NCI-H345 treated with DMSO at 0.1 percent for 48 hours (cell line): ENCODE results near the gene ADAMTSL2.

Source experiments
- DNase-seq: peaks from one replicate; lab custom pipeline; 2025; ENCODE audit not compliant: unreplicated experiment; lab: John Stamatoyannopoulos, UW

The ADAMTSL2 gene

DNA sequence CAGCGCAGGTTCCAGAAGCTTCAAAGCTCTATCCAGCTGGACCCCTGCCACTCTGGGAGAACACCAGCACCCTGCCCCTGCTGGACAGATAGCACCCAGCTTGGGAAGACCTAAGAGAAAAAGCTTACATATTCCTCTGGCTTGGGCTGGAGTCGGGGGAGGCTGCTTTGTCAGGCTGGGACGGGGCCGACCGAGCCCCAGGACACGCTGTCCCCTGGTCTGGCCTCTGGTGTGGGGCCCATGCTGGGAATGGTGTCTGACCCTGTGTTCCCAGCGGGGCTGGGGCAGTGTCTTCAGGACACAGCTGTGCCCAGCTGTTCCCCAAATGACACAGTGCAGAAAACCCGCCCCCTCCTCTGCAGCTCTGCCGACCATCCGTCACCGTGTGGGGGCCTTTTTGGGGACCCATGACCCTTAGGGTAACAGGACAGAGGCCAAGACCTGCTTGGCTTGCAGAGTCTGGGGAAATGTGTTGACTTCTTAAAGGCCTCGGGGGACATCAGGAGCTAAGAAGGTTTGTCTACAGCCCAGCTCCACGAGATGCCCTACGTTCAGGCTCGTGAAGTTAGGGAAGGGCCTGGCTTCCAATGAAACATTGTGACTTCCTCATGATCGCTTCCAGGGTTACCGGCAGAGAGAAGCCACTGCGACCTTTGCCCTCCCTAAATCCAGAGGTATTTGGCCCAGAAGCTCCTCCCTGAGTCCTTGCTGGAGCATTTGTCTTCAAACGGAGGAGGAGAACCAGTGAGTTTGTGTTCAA is 35.2 kb upstream of the ADAMTSL2 start:
- DNase-seq, result no peak

DNA sequence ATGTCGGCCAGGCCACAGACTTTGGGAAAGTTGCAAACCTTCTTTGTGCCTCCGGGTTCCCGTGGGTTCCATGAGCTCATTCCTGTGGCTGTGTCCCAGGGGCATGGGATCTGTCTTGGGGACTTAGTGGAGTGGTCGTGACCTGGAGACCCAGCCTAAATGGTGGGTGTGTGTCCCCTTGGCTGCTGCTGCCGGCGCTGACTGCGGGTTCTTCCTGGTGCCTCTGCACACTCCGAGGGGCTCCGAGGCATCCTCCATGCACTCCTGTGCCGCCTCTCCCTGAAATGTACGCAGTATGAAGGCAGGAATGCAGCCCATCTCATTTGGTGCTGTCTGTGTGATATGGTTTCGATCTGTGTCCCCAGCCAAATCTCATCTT is 34.6 kb upstream of the ADAMTSL2 start:
- DNase-seq, result no peak

DNA sequence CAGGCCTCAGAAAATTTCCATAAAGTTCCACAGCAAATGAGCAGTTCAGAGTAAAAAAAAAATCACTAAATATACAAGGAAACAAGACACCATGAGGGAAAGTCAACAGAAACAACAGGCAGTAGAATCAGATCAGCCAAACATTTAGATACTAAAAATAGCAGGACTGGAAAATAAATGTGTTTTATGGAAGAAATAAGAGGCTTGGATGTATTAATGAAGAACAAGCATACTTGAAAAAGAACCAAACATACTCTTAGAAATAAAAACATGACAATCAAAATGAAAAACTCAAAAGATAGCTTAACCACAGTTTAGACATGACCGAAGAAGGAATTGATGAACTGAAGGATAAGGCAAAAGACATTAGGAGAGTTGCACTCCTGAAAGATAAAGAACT is 32.4 kb upstream of the ADAMTSL2 start:
- DNase-seq, result no peak

GRCh38 chr9:133505186-133505830 is 29.2 kb upstream of the ADAMTSL2 start:
- no peak for DNase-seq

GRCh38 chr9:133505901-133506652 is 28.4 kb upstream of the ADAMTSL2 start:
- no peak for DNase-seq

DNA sequence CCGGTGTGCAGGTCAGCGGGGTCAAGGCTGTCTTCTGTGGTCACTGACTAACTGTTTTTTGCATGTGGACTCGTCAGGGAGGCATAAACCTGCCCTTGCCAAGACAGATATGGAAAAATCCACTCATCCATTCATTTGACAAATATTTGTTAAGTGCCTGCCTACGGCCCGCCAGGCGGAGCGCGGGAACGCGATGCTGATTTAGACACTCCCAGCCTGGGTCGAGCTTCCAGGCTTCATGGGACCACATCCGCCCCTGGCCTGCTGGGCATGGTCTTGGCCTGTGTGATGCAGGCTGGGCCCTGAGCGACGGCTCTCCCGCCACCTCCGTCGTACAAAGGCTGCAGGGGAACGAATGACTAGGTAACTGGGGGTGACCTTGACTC is 27.9 kb upstream of the ADAMTSL2 start:
- no peak for DNase-seq

DNA sequence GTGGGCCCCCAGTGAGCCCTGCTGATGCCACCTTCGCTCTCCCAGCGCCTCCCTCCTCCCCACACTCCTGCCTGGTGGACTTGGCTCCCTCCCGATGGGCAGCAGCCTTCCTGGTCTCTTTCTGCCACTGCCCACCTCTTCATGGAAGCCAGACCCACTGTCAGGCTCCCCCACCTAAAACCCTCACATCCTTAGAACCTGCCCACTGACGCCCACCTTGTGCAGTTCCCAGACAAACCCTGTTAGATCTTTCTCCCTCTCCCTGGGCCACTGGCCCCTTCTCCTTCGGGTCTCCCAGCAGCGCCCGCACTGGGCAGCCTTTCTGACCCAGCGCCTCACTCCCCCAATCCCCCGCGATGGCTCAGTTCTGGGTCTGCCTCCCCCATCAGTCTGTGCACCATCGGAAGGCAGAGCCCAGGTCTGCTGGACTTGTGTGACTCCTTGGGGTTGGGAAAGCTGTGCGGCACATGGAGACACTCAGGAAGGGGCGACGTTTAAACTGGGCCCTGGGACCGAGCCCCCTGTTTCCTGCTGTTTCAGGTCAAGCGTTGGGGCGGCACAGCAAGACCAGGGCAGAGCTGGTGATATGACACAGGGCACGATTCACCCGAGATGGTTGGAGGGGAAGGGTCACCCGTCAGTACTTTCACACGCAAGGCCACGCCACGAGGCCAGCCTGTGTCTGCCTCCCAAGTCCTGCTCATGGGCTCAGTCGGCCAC is 27.1 kb upstream of the ADAMTSL2 start:
- DNase-seq, result no peak

GRCh38 chr9:133508046-133508445 is 26.5 kb upstream of the ADAMTSL2 start:
- no peak for DNase-seq

- DNase-seq, result peak; percentile 92
These were observed 25.1 kb upstream of the ADAMTSL2 start for GRCh38 chr9:133509179-133510083.

- no peak for DNase-seq
These were observed 23.5 kb upstream of the ADAMTSL2 start for GRCh38 chr9:133510926-133511505.

DNA sequence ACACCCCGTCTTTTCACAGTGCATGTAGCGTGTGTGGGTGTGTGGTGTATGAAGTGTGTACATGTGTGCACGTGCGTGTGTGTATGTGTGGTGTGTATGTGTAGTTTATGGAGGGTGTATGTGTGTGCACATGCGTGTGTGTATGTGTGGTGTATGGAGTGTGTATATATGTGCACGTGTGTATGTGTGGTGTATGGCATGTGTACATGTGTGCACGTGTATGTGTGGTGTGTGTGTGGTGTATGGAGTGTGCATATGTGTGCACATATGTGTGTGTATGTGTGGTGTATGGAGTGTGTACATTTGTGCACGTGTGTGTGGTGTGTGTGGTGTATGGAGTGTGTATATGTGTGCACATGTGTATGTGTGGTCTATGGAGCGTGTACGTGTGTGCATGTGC is 22.9 kb upstream of the ADAMTSL2 start:
- DNase-seq, result no peak

- DNase-seq, result no peak
These were observed 22.0 kb upstream of the ADAMTSL2 start for GRCh38 chr9:133512253-133513213.

DNA sequence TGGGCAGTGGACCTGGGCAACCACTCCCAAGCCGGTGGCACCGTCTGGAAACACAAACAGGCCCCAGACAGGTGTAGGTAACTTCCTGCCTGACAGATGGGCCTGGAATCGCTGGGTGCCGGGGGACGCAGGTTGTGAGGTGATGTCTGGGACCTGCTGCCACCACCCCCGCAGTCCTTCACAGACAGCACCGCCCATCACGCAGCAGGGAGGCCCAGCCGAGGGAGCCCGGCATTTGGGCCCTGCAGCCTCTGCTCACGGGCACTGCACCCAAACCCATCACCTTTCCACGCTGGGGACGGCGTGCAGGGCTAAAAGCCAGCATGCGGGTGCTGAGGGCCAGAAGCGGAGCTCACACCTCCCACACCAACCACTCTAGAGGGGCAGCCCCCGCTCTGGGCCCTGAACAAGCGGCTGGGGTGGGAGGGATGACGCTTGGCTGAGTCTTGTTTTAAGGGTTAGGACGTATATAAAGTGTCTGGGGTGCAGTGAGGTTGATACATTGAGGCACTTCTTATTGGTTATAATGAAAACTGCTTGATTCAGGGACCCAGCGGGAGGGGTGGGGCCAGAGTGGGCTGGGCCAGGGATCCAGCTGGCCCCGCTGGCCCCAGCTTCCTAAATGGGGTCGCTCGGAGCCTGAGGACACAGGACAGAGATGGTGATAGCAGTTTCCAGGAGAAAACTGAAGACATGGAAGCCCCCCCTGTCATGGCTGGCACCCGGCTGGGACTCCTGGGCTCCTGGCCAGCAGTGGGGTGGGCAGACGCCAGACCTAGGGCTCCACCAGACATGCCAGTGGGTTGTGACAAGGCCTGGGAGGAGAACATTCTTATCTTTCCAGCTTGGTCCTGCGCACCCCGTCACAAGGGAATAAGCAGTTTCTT is 21.0 kb upstream of the ADAMTSL2 start:
- DNase-seq, result no peak

DNA sequence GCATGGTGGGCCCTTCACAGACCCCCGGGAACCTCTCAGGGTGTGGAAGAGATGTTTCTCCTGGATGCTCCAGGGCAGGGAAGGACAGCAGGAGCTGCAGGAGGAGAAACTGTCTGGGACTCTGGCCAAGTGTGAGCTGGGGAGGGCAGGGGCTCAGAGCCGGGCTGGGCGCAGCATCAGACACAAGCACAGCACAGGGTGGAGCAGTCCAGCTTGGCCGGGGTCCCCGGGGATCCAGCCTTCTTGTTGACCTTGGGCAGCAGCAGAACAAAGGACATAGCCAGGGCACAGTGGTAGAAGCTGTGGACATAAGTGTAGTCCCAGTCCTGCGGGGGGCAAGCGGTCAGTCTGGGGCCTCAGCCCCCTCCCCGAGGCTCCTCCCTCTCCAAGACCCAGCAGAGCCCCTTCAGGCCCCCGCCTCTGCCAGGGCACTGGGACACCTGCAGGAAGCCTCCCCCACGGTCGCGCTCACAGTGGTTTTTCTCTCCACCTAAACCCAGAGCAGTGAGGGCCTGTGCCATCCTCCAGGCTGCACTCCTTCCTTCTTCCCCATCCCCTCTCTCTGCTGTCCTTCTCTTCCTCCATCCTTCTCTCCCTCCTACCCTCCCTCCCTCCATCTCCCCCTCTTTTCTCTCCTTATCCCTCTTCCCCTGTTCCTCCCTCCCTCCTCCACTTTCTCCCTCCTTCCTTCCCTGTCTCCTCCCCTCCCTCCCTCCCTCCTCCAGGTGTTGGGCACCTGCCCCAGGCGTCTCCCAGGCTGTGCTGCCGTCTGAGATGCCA is 19.9 kb upstream of the ADAMTSL2 start:
- DNase-seq, result peak; percentile 62

GRCh38 chr9:133515240-133515610 is 19.3 kb upstream of the ADAMTSL2 start:
- DNase-seq, result no peak

DNA sequence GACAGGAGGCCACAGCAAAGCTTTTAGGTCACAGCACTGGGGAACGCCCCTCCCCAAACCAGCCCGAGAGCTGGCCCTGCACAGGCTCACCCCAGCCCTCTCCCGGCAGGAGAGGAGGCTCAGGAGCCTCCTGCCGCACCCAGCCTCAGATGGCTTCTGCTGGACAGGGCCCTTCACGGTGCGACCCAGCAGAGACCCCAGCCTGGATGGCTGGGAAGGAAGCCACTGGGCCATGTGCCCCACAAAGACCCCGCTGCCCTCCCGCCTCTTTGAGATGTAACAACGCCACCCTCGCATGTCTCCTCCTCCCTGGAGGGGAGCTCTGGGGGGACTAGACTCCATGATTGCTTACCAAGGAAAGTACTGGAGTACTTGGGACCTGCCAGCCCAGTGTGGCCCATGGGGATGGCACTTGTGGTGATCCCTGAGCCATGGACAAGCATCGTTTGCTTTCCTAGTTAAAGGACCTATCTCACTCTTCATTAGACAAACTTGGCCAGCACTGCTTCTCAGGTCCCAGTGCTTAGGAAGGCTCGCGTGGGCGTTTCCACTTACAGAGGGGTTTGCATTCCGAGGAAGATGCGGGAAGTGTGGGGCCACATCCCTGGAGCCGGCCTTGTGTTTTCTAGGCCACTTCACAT is 18.8 kb upstream of the ADAMTSL2 start:
- DNase-seq, result no peak
